Caco-2 (cell line): ENCODE results near the gene TMEM273. TPM values are rescaled to one million over a fixed set of nuclear protein-coding genes. Genes with fewer than 3 reads are reported as not detected.

ENCODE experiments used
- BruUV-seq: library from RNA; stranded (reverse); fragments of 400-500 nt; replicated peaks from 2 replicates; lab custom pipeline; 2021; lab: Mats Ljungman, UMichigan
- CTCF ChIA-PET: fragments of 300-600 bp; sonication (Branson Sonifier 250); formaldehyde crosslinking; loops from one replicate; lab custom pipeline; 2022; ENCODE audit warnings: antibody characterized with exemption; lab: Charles Lee
- POLR2A ChIA-PET: fragments of 300-600 bp; sonication (Branson Sonifier 250); formaldehyde crosslinking; loops from one replicate; lab custom pipeline; 2022; ENCODE audit warnings: antibody characterized with exemption; lab: Charles Lee
- DNase-seq, 2 experiments: peaks; one replicate each; pipeline versions ENCODE4 v3.0.0 to v3.0.0-alpha.2; 2020 to 2022
- H3K27me3 ChIP-seq: replicated peaks from 2 replicates; pipeline ENCODE4 v1.6.0; 2011; ENCODE audit warnings: low read length; ENCODE audit not compliant: control insufficient read depth, insufficient read depth
- H3K36me3 ChIP-seq: 2 replicates; pipeline ENCODE4 v1.5.1; 2011; ENCODE audit warnings: low read length; ENCODE audit not compliant: control insufficient read depth, insufficient read depth
- H3K4me1 ChIP-seq: fragments of 250-450 bp; sonication (Bioruptor Pico); 2 replicates; pipeline ENCODE4 v1.5.1; 2020; ENCODE audit warnings: mild to moderate bottlenecking
- H3K4me3 ChIP-seq: 2 replicates; pipeline ENCODE4 v1.5.1; 2011; ENCODE audit warnings: low read depth, mild to moderate bottlenecking, control low read depth, low read length
- H3K9me3 ChIP-seq: fragments of 250-450 bp; sonication (Bioruptor Pico); 2 replicates; pipeline ENCODE4 v1.5.1; 2020; ENCODE audit warnings: mild to moderate bottlenecking, moderate library complexity
- H3K27ac Mint-ChIP-seq: one replicate; pipeline ENCODE4 v1.8.0; 2022; ENCODE audit warnings: mixed read lengths; ENCODE audit not compliant: unreplicated experiment
- H3K27me3 Mint-ChIP-seq: one replicate; pipeline ENCODE4 v1.8.0; 2022; ENCODE audit warnings: mixed read lengths; ENCODE audit not compliant: insufficient read depth, unreplicated experiment
- H3K36me3 Mint-ChIP-seq: one replicate; pipeline ENCODE4 v1.8.0; 2022; ENCODE audit warnings: mild to moderate bottlenecking, mixed read lengths; ENCODE audit not compliant: insufficient read depth, unreplicated experiment
- H3K4me1 Mint-ChIP-seq: one replicate; pipeline ENCODE4 v1.8.0; 2022; ENCODE audit warnings: low read depth, mixed read lengths; ENCODE audit not compliant: unreplicated experiment
- H3K4me3 Mint-ChIP-seq: one replicate; pipeline ENCODE4 v1.8.0; 2022; ENCODE audit warnings: mild to moderate bottlenecking, moderate library complexity, mixed read lengths; ENCODE audit not compliant: unreplicated experiment
- H3K9me3 Mint-ChIP-seq: one replicate; pipeline ENCODE4 v1.8.0; 2022; ENCODE audit warnings: mixed read lengths; ENCODE audit not compliant: unreplicated experiment
- CTCF ChIP-seq, 2 experiments: fragments of 200-600 bp in 1 of 2; IDR thresholded peaks; 1 replicate in 1 of 2; 2 replicates in 1 of 2; pipeline versions ENCODE4 v1.5.1 to v1.8.0; 2011 to 2022; ENCODE audit warnings: antibody characterized with exemption in 1 of 2, control low read depth in 1 of 2, inconsistent platforms in 1 of 2, low read depth in 1 of 2, low read length in 1 of 2, mild to moderate bottlenecking in 1 of 2, moderate library complexity in 1 of 2; ENCODE audit not compliant: insufficient read depth in 1 of 2, severe bottlenecking in 1 of 2, unreplicated experiment in 1 of 2
- intact Hi-C: fragments of 100-400 bp; cut with micrococcal nuclease; formaldehyde crosslinking; loops from one replicate; pipeline ENCODE4 v1.10.0; 2022; ENCODE audit not compliant: unreplicated experiment
- total RNA-seq: library from RNA; stranded (reverse); gene quantifications from 2 replicates; pipeline ENCODE4 v1.2.3, GENCODE V29; 2022

The TMEM273 gene
- total RNA-seq, 1 experiment from 2014 or later = not detected

DNA sequence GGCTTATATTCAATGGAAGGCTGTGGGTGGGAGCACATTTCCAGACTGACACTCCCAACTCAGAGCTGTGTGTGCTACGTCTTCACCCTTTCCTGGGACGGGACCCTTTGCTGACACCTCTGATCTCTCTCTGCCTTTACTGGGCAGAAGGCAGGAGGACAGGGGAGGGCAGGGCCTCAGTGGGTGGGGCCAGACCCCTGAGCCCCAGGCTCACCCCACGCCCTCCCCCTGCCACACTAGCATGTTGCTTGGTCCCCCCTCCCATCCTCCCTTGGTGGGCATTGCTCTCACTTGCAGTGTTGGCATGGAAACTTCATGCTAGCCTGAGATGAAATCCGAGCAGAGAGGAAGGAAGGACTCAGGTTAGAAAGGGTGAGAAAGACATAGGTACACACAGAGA lies 18.4 kb downstream of the TMEM273 start:
- H3K36me3 Mint-ChIP-seq = no peaks in the 10 kb centered on the region
- H3K4me3 Mint-ChIP-seq = no peak overlapping the region
- DNase-seq = no peak
- H3K27ac Mint-ChIP-seq = no peak overlapping the region
- ChIA-PET POLR2A (no interaction called here), CTCF (no interaction called here)
- peaks cover 12% of the 10 kb centered on the region for H3K27me3 Mint-ChIP-seq
- Histone ChIP-seq H3K9me3 (no peaks in the 10 kb centered on the region), H3K4me3 (no peak overlapping the region), H3K27me3 (no peaks in the 10 kb centered on the region; the same call in 1 of the 2 replicates), H3K4me1 (peaks cover 5% of the 10 kb centered on the region), H3K36me3 (no peaks in the 10 kb centered on the region)
- BruUV-seq = no TSS peak
- intact Hi-C loops = no loop called here
- H3K9me3 Mint-ChIP-seq = no peaks in the 10 kb centered on the region
- no peak for TF ChIP-seq CTCF (IDR thresholded peaks at IDR 0.05; ENCODE audit: insufficient read depth in 1 of 2, low read depth in 1 of 2, low read length in 1 of 2, severe bottlenecking in 1 of 2, unreplicated experiment in 1 of 2)
- peaks cover 4% of the 10 kb centered on the region for H3K4me1 Mint-ChIP-seq

DNA sequence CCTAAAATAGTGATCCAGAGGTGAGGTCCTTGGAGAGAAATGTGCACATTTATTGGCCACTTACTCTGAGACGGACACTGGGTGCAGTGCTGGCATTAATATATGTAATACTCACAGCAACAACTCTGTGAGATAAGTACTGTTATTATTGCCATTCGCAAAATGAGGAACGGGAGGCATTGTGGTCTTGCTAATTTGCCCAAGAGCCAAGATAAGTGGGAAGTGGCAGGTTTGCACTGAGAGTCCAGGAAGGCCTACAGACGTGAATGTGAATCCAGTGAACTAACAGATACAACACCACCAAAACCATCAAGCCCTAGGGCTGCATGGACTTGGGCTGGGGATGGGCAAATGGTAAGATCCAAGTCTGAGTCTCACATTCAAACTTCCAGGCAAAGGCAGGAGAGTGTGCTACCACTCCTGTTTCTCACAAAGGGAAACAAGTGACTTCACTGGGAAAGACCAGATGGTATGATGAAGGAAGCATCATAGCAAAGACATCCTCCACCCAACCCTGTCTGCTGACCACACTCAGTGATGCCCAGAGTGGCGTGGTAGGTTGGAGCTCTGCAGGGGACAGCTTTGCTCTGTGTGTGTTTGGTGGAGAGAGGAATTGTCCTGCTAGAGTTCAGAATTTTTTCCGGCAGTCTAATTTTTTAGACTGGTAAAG lies 19.2 kb downstream of the TMEM273 start:
- TF ChIP-seq CTCF (IDR thresholded peaks at IDR 0.05; ENCODE audit: insufficient read depth in 1 of 2, low read depth in 1 of 2, low read length in 1 of 2, severe bottlenecking in 1 of 2, unreplicated experiment in 1 of 2) = no peak
- Histone ChIP-seq H3K4me3 (no peak overlapping the region), H3K27me3 (no peaks in the 10 kb centered on the region; the same call in 1 of the 2 replicates), H3K4me1 (no peaks in the 10 kb centered on the region), H3K9me3 (no peaks in the 10 kb centered on the region), H3K36me3 (no peaks in the 10 kb centered on the region)
- no peaks in the 10 kb centered on the region for H3K4me1 Mint-ChIP-seq
- no peak for DNase-seq
- ChIA-PET POLR2A (no interaction called here), CTCF (no interaction called here)
- no peak overlapping the region for H3K4me3 Mint-ChIP-seq
- intact Hi-C loops = no loop called here
- no TSS peak for BruUV-seq
- H3K27me3 Mint-ChIP-seq = peaks cover 18% of the 10 kb centered on the region
- H3K36me3 Mint-ChIP-seq = no peaks in the 10 kb centered on the region
- H3K27ac Mint-ChIP-seq = no peak overlapping the region
- H3K9me3 Mint-ChIP-seq = no peaks in the 10 kb centered on the region

GRCh38 chr10:49168171-49168540 lies 20.0 kb downstream of the TMEM273 start:
- no TSS peak for BruUV-seq

More at GRCh38 chr10:49168171-49168540, 20.0 kb downstream of the TMEM273 start:
- ChIA-PET CTCF (interaction anchor here (0.6 kb wide), 1 partner anchor 23 kb away, joined by 5 read pairs; no protein-coding TSS in a partner anchor), POLR2A (no interaction called here)
- TF ChIP-seq CTCF (IDR thresholded peaks at IDR 0.05; ENCODE audit: insufficient read depth in 1 of 2, low read depth in 1 of 2, low read length in 1 of 2, severe bottlenecking in 1 of 2, unreplicated experiment in 1 of 2) = no peak
- no peak overlapping the region for H3K27ac Mint-ChIP-seq
- no peaks in the 10 kb centered on the region for H3K36me3 ChIP-seq
- H3K27me3 Mint-ChIP-seq = peaks cover 18% of the 10 kb centered on the region
- H3K4me1 ChIP-seq = no peaks in the 10 kb centered on the region
- H3K36me3 Mint-ChIP-seq = no peaks in the 10 kb centered on the region
- no peak for DNase-seq
- no peaks in the 10 kb centered on the region; the same call in 1 of the 2 replicates for H3K27me3 ChIP-seq
- no peaks in the 10 kb centered on the region for H3K9me3 Mint-ChIP-seq
- intact Hi-C loops = no loop called here
- no peak overlapping the region for H3K4me3 ChIP-seq
- H3K9me3 ChIP-seq = no peaks in the 10 kb centered on the region
- no peaks in the 10 kb centered on the region for H3K4me1 Mint-ChIP-seq
- no peak overlapping the region for H3K4me3 Mint-ChIP-seq
